ENCODE data around the gene CDK9.

CDK9 gene

GRCh38 chr9:127771570-127772189 is 14.2 kb upstream of the CDK9 start:
- CTCF ChIA-PET, result interaction anchor here (1.1 to 10.4 kb wide), 7 partner anchors 9 to 148 kb away, joined by 3 to 93 read pairs (median 8); partner anchors contain the start of genes CDK9 and TOR2A
- POLR2A ChIA-PET, result interaction anchor here (1.0 kb wide), 2 partner anchors 14 to 31 kb away, joined by 3 to 4 read pairs; partner anchors contain the start of genes CDK9 and FPGS
- H3K4me3 ChIP-seq (ENCODE audit: low read depth, low read length), result peak overlapping the region; percentile 59
- no peak for DNase-seq (ENCODE audit: low read depth, low spot score)
- TF ChIP-seq CTCF (IDR thresholded peaks at IDR 0.05; ENCODE audit: insufficient read depth, low read length, missing control alignments), result no peak

GRCh38 chr9:127772603-127773002 is 13.2 kb upstream of the CDK9 start:
- POLR2A ChIA-PET, result no interaction called here
- no peak for DNase-seq (ENCODE audit: low read depth, low spot score)
- H3K4me3 ChIP-seq (ENCODE audit: low read depth, low read length), result no peak overlapping the region
- CTCF ChIA-PET, result interaction anchor here (1.0 to 10.4 kb wide), 3 partner anchors 11 to 148 kb away, joined by 4 to 93 read pairs (median 5); partner anchors contain the start of genes CDK9 and TOR2A
- TF ChIP-seq CTCF (IDR thresholded peaks at IDR 0.05; ENCODE audit: insufficient read depth, low read length, missing control alignments), result no peak

- no peak overlapping the region for H3K4me3 ChIP-seq (ENCODE audit: low read depth, low read length)
- TF ChIP-seq CTCF (IDR thresholded peaks at IDR 0.05; ENCODE audit: insufficient read depth, low read length, missing control alignments), result no peak
- CTCF ChIA-PET, result interaction anchor here (1.0 to 10.4 kb wide), 3 partner anchors 11 to 148 kb away, joined by 4 to 93 read pairs (median 5); partner anchors contain the start of genes CDK9 and TOR2A
- DNase-seq (ENCODE audit: low read depth, low spot score), result no peak
- POLR2A ChIA-PET, result no interaction called here
Observed at GRCh38 chr9:127773272-127773671, 12.6 kb upstream of the CDK9 start.

- H3K4me3 ChIP-seq (ENCODE audit: low read depth, low read length), result no peak overlapping the region
- DNase-seq (ENCODE audit: low read depth, low spot score), result no peak
- ChIA-PET POLR2A (no interaction called here), CTCF (interaction anchor here (1.0 to 10.4 kb wide), 3 partner anchors 10 to 39 kb away, joined by 4 to 93 read pairs (median 5); partner anchors contain the start of genes CDK9 and TOR2A)
- no peak for TF ChIP-seq CTCF (IDR thresholded peaks at IDR 0.05; ENCODE audit: insufficient read depth, low read length, missing control alignments)
Observed at GRCh38 chr9:127773981-127774380, 11.9 kb upstream of the CDK9 start.

DNA sequence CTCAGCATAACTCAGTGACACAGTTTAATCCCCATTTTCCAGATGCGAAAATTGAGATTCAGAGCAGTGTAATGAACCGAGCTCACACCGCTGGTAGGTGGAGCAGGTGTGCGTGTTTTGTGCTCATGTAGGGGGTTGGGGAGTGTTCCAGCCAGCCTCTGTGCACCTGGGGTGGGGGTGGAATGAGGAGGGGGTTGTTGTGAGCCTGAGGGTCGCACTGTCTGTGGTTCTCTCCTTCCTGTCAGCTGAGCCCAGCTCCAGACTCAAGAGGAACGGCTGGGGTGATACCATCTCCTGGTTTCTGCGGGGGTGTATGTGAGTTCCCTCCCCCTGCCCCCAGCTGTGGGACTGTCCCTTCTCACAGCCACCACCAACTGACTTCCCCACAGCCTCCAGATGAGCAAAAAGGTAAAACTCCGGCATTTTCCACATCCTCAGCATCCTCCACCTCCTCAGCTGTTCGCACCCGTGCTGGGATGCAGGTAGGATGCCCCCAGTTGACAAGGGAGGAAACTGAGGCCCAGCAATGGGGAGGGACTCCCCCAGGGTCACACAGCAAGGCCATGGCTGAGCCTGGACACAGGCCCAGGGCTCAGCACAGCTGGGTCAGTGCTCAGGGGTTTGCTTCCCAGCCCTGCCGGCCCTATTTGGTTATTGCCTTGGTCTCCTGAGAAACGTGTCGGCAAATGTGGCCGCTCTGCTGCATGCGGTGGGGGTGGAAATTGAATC is 9.5 kb upstream of the CDK9 start:
- no peak overlapping the region for H3K4me3 ChIP-seq (ENCODE audit: low read depth, low read length)
- TF ChIP-seq CTCF (IDR thresholded peaks at IDR 0.05; ENCODE audit: insufficient read depth, low read length, missing control alignments), result no peak
- POLR2A ChIA-PET, result no interaction called here
- no peak for DNase-seq (ENCODE audit: low read depth, low spot score)
- CTCF ChIA-PET, result interaction anchor here (1.3 to 10.4 kb wide), 2 partner anchors 8 to 186 kb away, joined by 3 to 93 read pairs; partner anchors contain the start of gene CDK9

DNA sequence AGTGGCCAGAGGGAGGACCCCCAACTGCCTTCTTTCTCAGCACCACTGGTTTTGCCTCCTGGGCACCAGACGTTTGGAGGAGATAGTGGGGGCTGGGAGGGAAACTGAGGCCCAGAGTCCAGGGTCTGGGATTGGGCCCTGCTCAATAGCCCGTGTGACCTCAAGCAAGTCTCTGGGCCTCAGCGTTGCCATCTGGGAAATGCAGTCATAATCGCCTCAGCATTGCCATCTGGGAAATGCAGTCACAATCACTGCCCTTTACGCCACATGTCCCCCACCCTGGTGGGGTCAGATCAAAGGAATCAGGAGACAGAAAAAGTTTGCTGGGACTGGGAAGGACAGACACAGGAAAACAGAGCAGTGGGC is 8.9 kb upstream of the CDK9 start:
- POLR2A ChIA-PET, result no interaction called here
- no peak for DNase-seq (ENCODE audit: low read depth, low spot score)
- CTCF ChIA-PET, result interaction anchor here (1.3 to 10.4 kb wide), 2 partner anchors 7 to 187 kb away, joined by 3 to 93 read pairs; partner anchors contain the start of gene CDK9
- no peak for TF ChIP-seq CTCF (IDR thresholded peaks at IDR 0.05; ENCODE audit: insufficient read depth, low read length, missing control alignments)
- H3K4me3 ChIP-seq (ENCODE audit: low read depth, low read length), result no peak overlapping the region

Measured in AG04449 (cell line).